Measurements from ENCODE around the gene NR2F1-AS1.

The NR2F1-AS1 gene

DNA sequence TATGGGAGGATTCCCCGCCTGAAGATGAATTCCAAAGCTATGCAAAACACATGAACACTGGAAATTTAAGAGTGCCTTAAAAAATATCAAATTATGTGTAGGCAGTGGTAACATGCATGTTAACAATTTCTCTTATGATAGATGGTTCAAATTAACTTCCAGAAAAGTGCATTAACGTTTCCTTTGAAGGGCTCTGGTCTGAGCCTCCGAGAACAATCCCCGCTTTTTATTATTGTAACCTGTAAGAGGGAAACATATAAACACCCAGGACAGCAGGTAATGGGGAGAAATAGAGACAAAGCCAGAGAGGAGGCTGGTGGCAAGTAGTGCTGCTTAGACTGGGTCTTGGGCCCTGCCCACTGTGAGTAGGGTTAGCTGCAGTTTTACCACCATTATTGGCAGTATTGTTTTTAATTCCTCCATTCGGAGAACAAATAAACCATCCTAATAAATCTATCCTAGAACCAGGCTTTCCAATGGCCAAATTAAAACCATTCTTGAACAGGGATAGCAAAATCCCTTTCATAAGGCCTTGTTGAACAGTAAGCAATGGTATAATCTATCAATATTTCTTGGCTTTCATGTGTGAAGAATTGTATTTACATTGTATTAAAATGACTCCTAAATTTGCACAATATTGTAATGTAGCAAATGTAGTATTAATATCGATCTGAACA is 8.3 kb upstream of the NR2F1-AS1 start:
- DNase-seq = no peak

DNA sequence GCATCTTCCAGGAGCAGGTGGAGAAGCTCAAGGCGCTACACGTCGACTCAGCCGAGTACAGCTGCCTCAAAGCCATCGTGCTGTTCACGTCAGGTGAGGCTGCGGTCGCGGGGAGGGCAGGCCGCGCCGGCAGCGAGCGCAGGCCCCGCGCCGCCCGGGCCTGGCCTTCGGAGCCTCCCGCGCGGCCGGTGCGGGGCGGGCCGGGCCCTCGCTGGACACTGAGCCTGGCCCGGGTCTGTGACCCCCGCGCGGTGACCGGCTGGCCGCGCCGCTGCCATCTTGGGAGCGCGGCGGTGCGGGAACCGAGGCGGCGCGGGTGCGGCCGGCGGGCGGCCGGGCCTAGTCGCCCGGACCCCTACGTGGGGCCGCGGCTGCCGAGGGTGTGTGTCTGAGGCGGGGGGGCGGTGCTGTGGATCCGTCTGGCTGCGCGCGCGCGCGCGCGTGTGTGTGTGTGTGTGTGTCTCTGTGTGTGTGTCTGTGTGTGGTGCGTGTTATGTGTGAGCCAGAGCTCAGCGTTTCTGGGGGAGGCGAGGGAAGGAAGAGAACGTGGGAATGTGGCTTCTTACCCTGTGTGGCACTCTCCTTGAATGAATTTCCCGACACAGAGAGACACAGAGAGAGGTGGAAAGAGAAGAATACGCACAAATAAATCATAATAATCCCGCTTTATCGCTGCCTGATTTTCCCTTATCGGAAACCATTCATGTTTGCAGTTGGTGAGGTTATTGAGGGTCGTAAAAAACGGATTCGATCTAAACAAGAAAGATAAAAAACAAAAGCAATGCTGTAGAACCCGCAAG is 7.5 kb upstream of the NR2F1-AS1 start:
- no peak for DNase-seq

DNA sequence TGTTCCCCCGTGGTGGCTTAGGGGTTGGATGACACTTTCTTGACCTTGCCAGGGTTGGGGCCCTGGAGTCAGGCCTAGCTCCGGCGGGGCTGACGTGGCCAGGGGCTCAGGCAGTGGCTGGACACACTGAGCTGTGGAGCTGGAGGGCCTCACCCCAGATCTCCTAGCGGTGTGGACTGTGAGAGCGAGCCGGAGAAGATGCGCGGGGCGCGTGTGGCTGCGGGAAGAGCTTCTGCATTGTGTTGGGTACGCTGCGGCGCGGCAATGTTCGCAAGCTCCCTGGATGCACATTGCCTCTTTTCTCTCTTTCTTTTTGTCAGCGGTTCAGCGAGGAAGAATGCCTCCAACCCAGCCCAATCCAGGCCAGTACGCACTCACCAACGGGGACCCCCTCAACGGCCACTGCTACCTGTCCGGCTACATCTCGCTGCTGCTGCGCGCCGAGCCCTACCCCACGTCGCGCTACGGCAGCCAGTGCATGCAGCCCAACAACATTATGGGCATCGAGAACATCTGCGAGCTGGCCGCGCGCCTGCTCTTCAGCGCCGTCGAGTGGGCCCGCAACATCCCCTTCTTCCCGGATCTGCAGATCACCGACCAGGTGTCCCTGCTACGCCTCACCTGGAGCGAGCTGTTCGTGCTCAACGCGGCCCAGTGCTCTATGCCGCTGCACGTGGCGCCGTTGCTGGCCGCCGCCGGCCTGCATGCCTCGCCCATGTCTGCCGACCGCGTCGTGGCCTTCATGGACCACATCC is 6.8 kb upstream of the NR2F1-AS1 start:
- DNase-seq = no peak

DNA sequence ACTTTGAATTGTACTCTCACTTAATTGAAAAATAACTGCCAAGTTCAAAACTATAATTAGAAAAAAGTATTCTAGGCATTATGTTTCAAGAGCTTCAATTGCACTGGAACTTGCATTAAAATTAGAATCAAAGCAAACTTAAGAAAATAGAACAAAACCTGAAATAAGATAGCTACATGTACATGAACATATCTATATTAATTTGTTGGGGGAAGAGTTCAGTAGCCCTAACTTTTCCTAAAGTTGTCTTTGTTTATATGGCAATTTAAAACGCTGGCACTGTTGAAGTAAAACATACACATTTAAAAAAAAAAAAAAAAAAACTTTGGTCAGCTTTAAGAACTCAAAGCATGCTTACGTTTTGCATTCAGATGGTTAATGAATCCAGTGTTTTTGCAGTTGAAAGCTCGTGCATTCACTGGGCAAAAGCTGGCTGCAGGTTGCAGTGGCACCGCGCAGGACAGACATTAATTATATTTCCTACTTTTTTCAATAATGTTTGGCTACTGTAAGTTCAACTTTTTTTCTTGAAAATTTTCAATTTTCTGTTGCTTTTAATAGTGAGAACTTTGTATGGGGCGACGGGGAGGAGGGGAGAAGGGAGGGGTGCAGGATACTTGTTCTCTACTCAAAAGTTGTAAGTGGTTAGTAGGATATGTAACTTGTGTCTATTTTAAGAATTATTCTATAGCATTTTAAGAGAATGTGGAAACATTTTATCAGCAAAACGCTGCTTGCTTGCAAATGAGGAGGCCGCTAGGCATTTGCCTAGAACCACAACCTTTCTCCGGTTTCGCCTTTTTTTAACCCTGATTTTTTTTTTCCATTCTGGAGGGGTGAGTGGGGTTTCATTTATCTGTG is 5.9 kb upstream of the NR2F1-AS1 start:
- no peak for DNase-seq

DNA sequence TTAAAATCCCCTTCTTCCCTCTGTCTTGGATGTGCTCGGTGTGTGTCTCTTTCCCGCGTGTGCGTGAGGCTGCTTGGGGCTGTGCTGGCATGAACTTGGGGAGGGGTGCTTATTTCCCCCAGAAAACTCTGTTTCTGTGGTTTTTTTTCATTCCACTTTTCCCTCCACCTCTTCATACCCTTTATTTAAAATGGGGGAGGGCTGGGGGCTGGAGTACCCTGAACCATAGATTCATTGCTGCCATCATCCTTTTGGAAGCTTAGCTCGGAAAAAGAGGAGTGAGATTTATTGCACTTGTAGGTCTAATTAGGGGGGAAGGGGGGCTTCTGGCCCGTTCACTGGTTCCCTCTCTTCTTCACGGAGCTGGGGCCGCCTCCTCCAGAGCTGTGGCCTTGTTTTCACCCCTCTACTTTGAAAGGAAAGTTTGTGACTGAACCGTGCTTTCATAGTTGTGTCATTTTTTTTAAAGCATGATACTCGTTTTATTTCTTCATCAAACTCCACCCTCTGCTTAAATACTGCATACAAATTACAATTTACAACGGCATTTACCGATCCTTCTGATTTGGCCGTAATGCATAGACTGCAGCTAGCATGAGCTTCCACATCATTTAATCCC is 4.9 kb upstream of the NR2F1-AS1 start:
- no peak for DNase-seq

DNA sequence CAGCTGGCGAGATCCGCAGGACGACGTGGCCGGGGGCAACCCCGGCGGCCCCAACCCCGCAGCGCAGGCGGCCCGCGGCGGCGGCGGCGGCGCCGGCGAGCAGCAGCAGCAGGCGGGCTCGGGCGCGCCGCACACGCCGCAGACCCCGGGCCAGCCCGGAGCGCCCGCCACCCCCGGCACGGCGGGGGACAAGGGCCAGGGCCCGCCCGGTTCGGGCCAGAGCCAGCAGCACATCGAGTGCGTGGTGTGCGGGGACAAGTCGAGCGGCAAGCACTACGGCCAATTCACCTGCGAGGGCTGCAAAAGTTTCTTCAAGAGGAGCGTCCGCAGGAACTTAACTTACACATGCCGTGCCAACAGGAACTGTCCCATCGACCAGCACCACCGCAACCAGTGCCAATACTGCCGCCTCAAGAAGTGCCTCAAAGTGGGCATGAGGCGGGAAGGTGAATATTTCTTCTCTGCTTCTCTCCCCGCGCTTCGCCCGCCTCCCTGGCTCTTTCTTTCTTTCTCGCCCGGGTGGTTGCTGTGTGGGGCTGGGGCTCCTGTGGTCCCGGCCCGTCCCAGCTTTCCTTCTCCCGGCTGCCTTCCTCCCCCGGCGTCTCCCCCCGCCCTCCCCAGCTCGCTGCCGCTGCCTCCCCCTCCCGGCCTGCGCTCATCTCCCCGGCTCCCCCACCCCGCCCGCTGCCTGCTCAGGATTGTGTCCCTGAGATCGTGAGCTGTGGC is 4.2 kb upstream of the NR2F1-AS1 start:
- no peak for DNase-seq

DNA sequence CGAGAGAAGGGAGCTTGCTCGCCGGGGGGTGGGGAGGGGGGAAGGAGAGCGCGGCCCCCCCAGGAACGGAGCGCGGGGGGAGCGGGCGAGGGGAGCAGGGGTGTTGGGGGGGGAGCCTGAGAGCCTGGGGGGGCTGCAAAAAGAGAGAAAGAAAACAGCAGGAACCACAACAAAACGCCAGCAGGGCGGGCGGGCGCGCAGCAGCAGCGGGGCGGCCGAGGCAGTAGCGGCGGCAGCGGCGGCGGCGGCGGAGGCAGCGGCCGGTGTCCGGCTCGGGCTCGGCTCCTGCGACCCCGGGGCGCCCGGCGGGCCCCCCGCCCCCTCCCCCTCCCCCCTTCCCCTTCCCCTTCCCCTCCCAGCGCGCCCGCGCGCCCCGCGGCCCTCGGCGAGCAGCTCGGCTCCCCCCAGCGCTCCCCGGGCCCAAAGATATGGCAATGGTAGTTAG is 3.6 kb upstream of the NR2F1-AS1 start:
- DNase-seq = no peak

DNA sequence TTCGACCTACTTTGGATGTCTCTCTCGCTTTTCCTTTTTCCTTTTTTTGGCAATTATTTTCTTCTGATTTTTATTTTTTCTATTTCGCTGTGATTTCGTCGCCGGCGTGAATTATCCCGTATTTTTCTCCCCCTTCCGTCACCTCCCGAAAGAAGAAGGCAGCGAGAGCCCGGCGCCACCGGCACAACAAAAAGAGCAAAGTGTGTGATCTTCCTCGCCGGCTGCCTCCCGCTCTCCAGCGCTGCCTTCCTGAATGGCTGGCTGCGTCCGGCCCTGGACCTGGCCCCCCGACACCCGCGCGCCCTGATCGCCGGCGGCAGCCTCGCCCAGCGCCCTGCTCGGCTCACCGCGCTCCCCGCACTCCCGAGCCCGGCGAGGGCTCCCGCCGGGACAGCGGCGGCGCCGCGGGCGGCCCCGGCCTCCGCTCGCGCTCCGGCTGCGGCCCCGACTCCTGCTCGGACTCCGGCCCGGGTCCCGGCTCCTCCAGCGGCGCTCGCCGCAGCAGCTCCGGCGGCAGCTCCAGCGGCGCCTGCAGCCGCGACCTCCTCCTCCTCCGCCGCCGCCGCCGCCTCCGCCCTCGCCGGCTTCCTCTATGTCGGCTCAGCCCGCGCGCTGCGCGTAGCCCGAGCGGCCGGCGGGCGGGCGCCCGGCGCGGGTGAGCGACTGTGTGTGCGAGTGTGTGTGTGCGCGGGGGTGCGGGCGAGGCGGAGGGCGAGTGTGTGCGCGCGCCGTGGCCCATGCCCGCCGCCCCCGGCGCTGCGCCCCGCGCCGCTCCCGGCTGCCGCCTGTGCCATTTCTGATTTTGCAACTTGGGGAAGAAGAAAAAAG is 3.0 kb upstream of the NR2F1-AS1 start:
- peak; percentile 49 for DNase-seq

DNA sequence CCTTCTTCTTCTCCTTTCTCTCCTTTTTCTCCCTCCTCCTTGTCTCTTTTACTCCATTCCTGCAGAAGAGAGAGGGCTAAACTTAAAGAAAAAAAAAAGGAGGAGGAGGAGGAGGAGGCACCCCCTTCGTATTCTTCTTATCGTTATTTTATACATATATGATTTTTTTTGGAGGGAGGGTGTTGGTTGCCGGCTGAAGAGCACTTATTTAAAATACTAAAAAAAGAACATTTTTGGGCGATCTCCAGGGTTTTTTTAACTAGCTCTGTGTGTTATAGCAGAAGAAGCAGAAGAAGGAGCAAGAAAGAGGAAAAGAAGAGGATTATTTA is 2.4 kb upstream of the NR2F1-AS1 start:
- no peak for DNase-seq

DNA sequence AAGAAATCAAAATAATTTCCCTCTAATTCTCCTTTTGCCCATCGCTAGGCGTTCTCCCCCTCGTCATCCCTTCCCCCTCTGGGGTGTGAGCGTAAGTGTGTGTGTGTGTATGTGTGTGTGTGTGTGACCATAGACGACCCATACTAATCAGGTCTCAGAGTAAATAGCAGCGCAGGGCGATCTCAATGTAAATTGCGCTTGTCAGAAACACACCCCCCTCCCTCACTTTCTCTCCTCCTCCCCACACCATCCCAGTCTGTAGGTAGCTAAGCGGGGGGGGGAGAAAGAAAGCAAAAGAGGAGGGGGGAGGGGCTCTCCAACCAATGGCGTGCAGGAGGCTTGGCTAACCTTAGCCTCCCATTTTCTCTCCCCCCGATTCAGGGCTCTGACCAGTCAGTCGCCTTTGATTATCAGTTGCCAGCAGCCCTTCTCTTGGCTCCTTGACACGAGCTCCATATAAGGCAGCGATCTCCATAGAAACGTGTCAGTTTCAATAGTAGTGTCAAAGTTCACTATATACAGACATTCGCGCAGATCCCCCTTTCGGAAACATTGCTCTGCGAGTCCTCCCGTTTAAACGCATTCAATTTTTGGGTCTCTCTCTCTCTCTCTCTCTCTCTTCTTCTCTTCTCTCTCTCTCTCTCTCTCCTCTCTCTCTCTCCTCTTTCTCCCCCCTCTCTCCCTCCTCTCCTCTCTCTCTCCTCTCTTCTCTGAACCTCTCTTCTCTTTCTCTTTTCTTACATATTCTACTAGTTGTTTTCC is 1.8 kb upstream of the NR2F1-AS1 start, which contains the start of gene NR2F1:
Gene NR2F1, plus strand, starts transcription at position 546 of the 762 bp plus-strand sequence. CDS start 1,802 bp downstream, outside the sequence.
- peak; percentile 88 for DNase-seq

DNA sequence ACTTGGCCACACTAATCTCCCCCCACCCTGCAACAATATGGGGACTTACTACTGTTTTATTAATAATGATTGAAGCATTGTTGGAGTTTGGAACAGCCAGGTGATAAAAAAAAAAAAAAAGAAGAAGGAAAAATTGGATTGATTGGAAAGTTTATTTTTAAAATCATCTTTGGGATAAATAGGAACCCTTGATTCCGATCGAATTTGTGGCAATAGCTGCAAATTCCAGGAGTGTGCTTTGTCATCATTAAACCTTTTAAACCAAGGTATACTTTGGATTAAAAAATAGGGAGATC is 1.1 kb upstream of the NR2F1-AS1 start:
- no peak for DNase-seq

DNA sequence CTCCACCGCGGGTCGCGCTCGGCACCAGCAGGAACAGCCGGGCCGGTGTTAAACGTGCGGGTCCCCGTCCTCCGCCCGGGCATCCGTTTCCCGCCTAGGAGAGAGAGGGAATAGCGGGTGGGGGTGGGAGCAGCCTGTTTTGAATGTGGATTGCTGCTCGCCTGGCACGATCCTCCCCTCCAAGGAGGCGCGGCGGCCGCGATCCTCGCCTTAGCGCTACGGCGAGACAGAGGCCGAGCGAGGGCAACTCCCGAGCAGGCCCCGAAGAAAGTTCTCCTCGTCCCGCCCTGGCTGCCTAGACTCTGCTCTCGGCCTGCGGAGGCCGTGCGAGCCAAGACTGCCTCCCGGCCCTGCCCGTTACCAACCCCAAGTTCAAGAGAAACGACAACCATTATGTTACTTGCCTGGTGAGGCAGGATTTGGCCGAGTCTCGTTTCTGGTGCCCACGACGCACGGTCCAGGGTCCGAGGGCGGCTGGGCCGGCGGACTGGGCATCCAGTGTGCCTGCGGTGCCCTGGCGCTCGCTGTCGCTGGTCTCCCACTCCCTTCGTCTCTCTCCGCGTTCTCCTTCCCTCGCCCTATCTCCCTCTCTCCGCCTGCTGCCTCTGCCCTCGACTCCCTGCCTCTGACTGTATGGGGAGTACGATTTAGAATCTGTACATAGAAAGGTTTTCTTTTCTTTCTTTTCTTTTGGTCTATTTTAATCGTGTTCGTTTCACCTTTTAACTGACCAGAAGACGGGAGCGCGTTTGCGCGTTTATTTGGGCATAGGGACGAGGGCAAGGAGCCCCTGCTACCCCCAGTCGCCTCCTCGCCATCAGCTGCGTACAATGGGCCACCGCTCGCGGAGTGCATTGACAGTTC is 724 bp downstream of the NR2F1-AS1 start:
- no peak for DNase-seq

DNA sequence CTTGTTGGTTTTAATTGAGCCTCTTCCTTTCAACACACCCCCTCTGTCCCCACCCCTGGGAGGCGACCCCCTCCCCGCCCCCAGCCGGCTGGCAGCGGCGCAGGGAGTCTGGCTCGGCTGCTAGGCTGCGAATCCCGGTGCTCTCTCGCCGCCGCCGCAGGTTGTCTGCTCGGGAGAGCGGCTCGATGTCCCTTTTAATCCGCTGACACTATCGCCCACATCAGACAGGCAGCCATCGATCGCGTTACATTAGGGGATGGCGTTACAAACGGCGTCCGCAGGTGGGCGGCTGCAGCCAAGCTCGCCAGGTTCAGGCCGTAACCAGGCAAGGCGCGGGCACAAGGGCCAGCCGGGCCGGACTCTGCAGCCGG is 1.3 kb downstream of the NR2F1-AS1 start:
- no peak for DNase-seq

DNA sequence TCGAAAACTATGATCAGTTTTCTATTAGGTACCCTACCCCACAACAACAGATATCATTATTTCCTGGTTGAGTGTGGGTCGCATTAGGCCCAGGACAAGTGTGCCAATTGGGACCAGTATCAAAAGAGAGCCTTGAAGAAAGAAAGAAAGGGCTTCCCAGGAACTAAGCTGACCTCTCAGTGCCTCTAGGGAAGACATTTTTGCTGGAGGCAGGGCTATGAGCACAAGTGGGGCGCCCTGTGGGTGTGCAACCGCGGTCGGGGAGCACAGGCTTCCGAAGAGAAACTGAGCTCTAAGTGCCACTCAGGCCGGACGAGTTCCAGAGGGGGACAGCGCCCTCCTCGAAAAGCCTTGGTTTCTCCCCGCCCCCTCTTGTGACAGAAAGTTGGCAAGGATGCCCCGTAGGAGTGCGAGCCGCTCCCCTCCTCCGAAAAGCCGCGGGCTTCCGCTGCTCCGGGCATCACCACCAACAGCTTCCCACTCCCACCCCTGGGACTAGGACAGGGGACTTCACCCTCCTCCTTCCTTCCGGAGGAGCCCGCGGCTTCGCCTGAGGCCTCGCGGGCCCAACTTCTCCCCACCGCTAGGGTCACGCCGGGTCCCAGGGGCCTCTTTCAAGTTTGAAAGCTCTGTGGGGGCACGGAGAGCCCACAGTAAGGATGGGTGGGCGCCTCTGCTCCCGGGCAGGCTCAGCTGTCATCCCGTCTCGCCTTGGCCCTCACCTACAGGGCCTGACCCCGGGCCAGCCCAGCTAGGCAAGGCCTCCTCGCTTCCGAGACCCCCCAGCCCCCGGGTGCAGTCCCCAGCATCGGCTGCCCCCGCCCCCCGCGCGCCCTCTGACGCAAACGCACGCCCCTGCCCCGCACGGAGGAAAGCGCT is 2.0 kb downstream of the NR2F1-AS1 start:
- DNase-seq = no peak

DNA sequence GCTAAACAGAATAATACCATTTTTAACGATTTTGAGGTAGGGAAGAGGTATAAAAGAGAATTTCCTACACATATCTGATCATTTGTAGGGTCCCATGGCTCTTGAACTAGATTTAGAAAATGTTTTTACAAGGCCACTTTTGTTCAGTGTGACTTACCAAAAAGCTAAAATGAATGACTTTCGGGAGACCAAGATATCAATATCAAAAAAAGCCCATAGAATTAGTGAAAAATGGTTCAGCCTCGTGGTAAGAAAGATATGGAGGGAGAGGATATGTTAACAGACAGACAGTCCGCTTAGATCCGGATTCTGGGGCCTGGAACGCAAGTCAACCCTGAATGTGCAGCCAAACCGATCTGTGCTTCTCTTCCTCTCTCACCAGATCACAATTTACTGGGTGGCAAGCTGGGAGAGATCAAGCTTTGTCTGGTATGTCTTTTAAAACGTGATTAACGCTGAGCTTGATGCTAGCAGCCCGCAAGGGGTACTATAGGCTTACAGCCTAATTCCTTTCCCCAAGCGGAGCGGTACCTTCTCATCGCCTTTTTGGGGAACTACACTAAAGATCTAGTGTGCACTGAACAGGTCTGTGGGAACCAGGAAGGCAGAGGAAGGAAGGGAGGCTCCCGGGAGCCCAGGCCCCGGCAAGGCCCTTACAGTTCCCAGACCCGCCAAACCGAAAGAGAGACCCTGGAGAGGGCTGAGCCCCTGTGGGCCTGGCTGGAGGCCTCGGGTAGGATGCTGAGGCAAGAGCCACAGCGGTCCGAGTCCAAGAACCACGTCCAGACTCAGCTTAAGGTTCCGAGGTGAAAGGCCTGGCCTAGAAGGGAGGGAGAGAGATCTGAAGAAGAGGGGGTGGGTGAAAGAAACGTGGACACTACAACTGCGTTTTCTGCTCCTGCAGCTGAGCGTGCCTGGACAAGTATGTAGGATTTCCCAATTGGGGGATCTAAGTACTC is 2.9 kb downstream of the NR2F1-AS1 start:
- DNase-seq = no peak

DNA sequence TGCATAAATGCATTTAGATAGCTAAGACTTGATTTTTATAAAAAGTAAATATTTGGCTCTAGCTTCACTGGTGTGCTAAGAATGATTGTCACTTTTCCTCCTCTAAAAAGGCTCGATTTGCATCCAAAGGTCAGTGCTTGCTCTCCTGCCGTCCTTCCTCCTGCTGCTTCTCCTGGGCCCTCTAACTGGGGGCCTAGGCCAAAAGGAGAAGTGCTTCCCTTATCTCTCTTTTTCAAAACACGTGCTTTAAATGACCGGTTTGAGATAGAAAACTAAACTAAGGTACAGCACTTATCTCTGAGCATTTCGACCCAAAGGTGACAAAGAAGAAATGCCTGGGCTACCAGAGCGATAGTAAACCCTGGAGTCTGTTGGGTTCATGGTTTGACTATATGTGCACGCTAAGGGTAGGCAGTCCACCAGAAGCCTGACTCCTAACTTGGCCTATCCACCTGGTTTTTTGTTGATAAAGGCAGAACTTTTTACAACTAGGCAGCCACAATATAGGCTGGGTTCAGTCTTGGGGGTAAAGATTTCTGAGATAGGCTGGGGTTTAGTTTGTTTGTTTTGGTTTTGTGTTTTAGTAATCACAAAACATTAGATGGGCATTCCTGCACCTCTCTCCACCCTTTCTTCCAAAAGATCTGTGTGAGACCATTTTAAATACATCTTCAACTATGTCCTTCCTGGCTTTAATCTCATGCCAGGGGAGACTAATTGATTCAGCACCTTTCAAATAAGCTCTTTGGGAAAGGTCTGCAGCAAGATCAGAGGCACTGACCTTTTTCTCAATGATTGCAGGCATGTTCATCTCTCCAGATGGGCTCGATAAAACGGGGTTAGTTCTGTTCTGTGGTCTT is 3.8 kb downstream of the NR2F1-AS1 start:
- no peak for DNase-seq

Measured in NCI-H1105 (cell line).